ENCODE measurements around the gene TAF5L. TPM values are rescaled to one million over a fixed set of nuclear protein-coding genes. Genes with fewer than 3 reads are reported as not detected.

Gene TAF5L
- total and polyA plus RNA-seq, 10 of the 15 experiments (the other 5 are each of a cell fraction or from before 2014, with no cell fraction given) = 1.1 to 26.2 (median 19.1) TPM

DNA sequence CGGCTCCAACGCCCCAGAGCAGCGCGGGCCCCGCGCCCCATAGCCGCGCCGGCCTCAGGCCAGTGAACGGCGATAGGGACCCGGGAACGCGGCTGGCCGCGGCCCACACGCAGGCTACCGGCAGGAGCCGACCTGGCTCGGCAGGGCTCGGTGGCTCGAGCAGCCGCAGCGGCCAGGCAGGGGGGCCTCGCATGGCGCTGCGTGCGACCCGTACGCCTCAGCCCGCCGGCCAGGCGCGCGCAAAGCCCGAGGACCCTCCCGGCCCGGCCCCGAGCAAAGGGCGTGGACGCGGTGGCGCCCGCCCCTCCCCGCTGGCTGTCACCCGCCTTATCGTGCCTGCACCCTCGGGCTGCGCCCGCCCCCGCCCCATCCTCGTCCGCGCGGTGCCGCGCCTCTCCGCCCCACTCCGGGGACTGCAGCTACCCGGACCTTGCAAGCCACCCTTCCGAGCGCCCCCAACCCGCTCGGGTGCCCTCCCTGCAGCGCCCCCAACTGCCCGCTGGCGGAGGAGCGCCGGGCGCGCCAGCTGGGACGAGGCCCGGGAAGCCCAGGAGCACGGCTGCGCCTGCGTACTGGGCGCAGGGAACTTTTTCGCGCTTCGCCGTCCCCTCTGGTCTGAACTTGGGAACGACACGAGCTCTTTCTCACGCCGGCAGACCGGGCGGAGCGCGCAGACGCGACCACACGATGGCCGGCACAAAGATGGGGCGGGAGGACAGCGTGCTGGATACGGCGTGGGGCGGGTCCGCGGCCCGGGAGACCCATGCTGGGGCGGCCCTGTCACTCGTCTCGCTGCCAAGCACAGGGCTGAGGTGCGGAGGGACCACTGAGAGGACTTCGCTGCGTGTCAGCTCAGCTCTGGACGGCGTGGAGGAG lies 67.2 kb downstream of the TAF5L start, which contains the start of gene ABCB10 (continued):
- TF ChIP-seq, protein P1, sequence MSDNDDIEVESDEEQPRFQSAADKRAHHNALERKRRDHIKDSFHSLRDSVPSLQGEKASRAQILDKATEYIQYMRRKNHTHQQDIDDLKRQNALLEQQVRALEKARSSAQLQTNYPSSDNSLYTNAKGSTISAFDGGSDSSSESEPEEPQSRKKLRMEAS (IDR thresholded peaks at IDR 0.05; ENCODE audit: low read depth, low read length) = peak; percentile 95
- TF ChIP-seq TCF12 (IDR thresholded peaks at IDR 0.05; ENCODE audit: low read depth, low read length) = peak; percentile 79
- TF ChIP-seq FOS (IDR thresholded peaks at IDR 0.05; ENCODE audit: borderline replicate concordance, extremely low read depth, insufficient read length) = no peak
- peak; percentile 72; the same call in 1 of the 2 replicates for TF ChIP-seq LARP7 (IDR thresholded peaks at IDR 0.05)
- TF ChIP-seq, protein P2, sequence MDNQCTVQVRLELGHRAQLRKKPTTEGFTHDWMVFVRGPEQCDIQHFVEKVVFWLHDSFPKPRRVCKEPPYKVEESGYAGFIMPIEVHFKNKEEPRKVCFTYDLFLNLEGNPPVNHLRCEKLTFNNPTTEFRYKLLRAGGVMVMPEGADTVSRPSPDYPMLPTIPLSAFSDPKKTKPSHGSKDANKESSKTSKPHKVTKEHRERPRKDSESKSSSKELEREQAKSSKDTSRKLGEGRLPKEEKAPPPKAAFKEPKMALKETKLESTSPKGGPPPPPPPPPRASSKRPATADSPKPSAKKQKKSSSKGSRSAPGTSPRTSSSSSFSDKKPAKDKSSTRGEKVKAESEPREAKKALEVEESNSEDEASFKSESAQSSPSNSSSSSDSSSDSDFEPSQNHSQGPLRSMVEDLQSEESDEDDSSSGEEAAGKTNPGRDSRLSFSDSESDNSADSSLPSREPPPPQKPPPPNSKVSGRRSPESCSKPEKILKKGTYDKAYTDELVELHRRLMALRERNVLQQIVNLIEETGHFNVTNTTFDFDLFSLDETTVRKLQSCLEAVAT (IDR thresholded peaks at IDR 0.05) = peak; percentile 100
- TF ChIP-seq, protein P3, sequence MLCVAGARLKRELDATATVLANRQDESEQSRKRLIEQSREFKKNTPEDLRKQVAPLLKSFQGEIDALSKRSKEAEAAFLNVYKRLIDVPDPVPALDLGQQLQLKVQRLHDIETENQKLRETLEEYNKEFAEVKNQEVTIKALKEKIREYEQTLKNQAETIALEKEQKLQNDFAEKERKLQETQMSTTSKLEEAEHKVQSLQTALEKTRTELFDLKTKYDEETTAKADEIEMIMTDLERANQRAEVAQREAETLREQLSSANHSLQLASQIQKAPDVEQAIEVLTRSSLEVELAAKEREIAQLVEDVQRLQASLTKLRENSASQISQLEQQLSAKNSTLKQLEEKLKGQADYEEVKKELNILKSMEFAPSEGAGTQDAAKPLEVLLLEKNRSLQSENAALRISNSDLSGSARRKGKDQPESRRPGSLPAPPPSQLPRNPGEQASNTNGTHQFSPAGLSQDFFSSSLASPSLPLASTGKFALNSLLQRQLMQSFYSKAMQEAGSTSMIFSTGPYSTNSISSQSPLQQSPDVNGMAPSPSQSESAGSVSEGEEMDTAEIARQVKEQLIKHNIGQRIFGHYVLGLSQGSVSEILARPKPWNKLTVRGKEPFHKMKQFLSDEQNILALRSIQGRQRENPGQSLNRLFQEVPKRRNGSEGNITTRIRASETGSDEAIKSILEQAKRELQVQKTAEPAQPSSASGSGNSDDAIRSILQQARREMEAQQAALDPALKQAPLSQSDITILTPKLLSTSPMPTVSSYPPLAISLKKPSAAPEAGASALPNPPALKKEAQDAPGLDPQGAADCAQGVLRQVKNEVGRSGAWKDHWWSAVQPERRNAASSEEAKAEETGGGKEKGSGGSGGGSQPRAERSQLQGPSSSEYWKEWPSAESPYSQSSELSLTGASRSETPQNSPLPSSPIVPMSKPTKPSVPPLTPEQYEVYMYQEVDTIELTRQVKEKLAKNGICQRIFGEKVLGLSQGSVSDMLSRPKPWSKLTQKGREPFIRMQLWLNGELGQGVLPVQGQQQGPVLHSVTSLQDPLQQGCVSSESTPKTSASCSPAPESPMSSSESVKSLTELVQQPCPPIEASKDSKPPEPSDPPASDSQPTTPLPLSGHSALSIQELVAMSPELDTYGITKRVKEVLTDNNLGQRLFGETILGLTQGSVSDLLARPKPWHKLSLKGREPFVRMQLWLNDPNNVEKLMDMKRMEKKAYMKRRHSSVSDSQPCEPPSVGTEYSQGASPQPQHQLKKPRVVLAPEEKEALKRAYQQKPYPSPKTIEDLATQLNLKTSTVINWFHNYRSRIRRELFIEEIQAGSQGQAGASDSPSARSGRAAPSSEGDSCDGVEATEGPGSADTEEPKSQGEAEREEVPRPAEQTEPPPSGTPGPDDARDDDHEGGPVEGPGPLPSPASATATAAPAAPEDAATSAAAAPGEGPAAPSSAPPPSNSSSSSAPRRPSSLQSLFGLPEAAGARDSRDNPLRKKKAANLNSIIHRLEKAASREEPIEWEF (IDR thresholded peaks at IDR 0.05; ENCODE audit: insufficient replicate concordance, low read depth, low read length) = peak; percentile 40

Data from GM12878 (cell line).